ENCODE data around the gene TTC31.
"Not testable (repeated sequence)": the region's sequence is repeated elsewhere in the genome, so short reads cannot be mapped to it uniquely, and the experiment has no call there.

TTC31 gene

DNA sequence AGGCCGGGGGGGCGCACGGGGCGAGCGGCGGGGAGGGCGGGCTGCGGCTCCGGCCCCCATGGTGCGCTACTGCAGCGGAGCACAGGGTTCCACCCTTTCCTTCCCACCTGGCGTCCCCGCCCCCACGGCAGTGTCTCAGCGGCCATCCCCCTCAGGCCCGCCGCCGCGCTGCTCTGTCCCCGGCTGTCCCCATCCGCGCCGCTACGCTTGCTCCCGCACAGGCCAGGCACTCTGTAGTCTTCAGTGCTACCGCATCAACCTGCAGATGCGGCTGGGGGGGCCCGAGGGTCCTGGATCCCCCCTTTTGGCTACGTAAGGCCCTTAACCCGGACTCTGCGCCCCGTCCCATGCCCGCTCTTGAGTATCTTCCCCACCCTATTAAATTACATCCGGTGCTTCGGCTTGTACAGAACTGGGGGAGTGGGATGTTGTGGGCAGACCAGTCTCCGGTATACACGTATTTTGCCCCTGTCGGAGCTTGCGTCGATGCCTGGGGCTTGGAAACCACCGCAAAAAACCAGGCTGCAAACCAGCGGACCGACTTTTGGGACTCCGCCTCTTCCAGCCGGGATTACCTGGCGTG lies 25.2 kb upstream of the TTC31 start:
- DNase-seq, result peak; percentile 51

- peak; percentile 100 for DNase-seq
Observed at GRCh38 chr2:74458132-74458937, 24.5 kb upstream of the TTC31 start, which contains the start of gene WBP1. Gene WBP1 (plus strand): TSS chr2:74458438. CDS start chr2:74458603, 165 bp downstream.

DNA sequence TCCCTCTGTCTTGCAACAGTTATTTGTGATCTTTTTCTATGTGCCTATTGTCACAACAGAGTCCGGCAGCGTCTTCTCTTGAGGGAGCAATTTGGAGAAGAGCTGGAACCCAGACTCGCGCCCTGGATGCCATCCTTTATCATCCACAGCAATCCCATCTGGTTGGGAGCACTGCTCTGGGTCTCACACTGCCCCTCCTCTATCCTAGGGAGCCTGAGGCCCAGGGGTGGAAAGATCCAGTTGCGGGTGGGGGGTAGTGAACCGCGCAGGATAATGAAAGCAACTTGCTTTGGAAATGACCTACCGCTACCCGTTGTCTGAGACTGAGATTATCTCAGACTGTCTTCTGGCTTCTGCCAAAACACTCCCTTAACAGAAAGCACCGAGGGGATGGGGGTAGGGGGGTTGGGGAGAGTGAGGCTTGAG lies 23.9 kb upstream of the TTC31 start:
- DNase-seq, result no peak

- not testable (repeated sequence) for DNase-seq
Observed at GRCh38 chr2:74459503-74460118, 23.3 kb upstream of the TTC31 start.

DNA sequence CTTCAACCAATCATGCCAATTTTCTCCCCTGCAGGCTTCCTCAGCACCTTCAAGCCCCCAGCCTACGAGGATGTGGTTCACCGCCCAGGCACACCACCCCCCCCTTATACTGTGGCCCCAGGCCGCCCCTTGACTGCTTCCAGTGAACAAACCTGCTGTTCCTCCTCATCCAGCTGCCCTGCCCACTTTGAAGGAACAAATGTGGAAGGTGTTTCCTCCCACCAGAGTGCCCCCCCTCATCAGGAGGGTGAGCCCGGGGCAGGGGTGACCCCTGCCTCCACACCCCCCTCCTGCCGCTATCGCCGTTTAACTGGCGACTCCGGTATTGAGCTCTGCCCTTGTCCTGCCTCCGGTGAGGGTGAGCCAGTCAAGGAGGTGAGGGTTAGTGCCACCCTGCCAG lies 22.7 kb upstream of the TTC31 start:
- DNase-seq, result not testable (repeated sequence)

- no peak for DNase-seq
Observed at GRCh38 chr2:74461187-74462053, 21.5 kb upstream of the TTC31 start.

DNA sequence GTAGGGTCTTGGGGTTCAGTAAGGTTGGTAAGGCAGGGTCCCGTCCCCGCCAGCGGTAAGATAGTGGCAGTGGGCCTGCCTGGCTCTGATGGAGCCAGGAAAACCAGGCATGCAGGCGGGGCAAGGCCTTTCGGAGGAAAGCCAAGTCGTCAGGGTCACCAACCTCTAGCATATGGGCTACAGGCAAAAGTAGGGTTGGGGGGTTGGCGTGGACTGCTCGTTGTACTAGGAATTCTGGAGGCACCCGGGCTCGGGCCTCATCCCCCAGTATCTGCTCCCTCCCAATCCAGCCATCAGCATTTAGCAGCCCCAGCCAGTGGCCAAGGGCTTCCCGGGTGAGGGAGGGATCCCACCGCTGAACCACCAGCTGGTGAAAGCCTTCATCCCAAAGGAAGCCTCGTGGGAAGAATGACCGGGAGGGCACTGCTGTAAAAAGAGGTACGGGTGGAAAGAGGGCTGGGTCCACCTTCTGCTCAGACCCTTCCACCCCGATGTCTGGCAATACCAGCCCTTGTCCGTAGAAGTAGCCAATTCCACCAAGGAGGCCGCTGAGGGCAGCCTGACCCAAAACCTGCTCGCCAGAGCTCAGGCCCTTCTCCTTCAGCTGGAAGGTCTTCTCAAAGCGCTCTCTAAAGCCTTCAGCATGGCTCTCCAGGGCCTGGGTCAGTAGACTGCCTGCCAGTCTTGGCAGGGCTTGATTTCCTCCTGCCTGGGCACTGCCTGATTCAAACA lies 20.7 kb upstream of the TTC31 start:
- no peak for DNase-seq

DNA sequence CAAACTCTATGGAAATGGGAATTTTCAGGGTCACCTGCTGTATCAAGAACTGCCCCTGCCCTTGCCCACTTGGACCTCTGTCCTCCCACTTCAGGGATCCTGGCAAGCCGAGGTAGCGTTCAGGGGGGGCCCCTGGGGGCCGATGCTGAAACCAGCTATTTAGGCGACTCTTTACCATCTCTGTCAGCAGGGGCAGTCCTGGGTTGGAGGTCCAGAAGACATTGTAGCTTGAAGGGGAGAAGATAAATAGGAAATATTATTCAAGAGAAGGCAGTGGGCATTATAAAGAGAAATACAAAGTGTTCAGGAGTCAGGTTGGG lies 20.1 kb upstream of the TTC31 start:
- no peak for DNase-seq

DNA sequence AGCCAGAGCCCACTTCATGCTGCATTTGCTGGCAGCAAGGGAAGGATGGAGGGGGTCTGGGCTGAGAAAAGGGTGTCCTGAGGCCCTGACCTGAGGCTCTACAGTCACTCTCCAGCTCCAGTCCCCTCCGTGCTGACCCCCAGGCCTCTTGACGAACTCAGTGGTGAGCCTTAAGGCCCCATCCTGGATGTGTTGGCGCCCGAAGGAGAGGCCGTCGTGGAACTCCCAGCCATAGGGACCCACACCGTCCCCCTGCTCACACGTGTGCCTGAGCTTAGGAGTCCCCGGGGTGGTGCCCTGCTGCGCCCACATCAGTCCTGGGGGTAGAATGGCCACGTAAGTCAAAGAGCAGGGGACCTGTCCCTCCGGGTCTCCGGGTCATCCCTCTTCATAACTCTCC lies 18.5 kb upstream of the TTC31 start:
- DNase-seq, result no peak

DNA sequence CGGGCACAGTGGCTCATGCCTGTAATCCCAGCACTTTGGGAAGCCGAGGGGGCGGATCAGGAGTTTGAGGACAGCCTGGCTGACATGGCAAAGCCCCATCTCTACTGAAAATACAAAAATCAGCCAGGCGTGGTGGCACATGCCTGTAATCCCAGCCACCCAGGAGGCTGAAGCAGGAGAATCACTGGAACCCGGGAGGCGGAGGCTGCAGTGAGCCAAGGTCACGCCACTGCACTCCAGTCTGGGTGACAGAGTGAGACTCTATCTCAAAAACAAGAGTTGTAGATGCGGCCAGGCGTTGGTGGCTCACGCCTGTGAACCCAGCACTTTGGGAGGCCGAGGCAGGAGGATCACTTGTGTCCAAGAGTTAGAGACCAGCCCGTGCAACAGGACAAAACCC lies 12.1 kb upstream of the TTC31 start:
- not testable (repeated sequence) for DNase-seq

DNA sequence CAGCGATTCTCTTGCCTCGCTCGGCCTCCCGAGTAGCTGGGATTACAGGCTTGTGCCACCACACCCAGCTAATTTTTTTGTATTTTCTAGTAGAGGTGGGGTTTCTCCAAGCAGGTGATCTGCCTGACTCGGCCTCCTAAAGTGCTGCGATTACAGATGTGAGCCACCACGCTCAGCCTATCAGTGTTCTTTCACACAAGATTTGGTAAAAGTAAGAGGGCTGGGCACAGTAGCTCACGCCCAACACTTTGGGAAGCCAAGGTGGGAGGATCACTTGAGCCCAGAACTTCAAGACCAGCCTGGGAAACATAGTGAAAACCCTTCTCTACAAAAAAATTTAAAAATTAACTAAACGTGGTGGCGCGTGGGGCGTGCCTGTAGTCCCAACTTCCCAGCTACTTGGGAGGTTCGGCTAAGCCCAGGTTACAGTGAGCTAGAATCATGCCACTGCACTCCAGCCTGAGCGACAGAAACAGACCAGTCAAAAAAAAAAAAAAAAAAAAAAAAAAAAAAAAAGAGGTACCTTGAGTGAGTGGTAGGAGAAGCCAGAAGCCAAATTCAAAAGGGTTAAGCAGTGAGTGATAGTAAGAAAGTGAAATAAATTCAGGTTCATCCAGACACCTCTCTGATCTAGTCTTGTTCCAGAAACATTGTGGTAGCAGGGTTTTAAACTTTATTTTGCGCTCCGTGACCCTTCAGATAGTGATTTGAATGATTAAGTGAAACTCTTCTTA lies 11.4 kb upstream of the TTC31 start:
- no peak for DNase-seq

DNA sequence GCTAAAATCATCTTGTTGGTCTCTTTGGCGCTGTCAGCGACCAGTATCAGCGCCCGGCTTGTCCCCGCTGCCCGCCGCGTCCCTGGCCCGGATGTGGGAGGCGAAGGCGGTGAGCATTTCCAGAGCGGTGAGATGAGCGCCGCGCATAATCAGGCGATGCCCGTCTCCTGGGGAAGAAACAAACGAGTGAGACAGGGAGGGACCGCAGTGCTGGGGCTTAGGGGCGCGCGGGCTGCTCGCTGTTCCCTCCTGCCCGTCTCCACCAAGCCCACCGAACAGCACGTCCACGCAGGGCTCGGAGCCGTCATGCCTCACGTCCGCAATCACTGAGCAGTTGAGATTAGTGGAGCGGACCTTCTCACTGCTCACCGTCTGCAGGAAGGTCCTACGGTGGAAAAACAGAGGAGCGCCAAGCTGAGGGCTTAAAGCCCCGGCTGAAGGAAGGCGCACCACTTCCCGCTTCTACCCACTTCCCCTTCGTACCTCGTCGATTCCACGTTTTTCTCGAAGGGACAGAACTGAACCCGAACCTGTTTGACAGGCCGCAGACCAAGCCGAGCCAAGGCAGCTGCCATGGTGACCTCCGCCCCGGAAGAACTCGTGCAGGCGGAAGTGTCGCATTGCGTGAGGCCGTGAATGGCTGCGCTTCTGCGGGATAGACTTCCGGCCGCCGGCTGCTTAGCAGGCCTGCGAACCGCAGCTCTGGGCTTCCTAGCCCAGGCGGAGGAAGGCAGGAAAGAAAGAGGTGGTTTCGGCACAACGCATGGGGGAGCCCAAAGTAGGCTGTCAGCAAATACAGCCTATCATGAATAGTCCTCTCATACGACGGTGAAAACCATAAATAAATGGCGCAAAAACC lies 10.6 kb upstream of the TTC31 start, which contains the start of gene MRPL53:
Gene MRPL53 (minus strand): TSS at position 595 of the 859 bp plus-strand sequence. CDS start 20 bp downstream, at position 575.
- DNase-seq, result peak; percentile 95

DNA sequence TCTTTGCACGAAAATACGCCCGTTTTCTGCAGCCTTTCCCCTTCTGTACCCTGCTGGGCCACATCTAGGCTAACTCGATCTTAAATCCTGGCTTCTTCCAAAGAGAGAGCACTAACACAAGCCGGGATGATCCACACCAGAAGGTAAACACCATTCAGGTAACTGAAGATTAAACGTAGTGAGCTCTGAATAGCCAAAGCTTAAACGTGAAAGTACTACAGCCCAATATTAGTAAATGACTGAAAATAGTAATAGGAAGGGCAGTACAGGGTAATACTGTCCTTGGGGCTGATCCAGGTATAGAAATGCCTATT lies 10.0 kb upstream of the TTC31 start:
- DNase-seq, result no peak

GRCh38 chr2:74474481-74474880 lies 8.4 kb upstream of the TTC31 start:
- DNase-seq, result no peak

- no peak for DNase-seq
Observed at GRCh38 chr2:74474899-74475298, 8.0 kb upstream of the TTC31 start.

GRCh38 chr2:74481431-74481830 lies 1.4 kb upstream of the TTC31 start:
- DNase-seq, result no peak

DNA sequence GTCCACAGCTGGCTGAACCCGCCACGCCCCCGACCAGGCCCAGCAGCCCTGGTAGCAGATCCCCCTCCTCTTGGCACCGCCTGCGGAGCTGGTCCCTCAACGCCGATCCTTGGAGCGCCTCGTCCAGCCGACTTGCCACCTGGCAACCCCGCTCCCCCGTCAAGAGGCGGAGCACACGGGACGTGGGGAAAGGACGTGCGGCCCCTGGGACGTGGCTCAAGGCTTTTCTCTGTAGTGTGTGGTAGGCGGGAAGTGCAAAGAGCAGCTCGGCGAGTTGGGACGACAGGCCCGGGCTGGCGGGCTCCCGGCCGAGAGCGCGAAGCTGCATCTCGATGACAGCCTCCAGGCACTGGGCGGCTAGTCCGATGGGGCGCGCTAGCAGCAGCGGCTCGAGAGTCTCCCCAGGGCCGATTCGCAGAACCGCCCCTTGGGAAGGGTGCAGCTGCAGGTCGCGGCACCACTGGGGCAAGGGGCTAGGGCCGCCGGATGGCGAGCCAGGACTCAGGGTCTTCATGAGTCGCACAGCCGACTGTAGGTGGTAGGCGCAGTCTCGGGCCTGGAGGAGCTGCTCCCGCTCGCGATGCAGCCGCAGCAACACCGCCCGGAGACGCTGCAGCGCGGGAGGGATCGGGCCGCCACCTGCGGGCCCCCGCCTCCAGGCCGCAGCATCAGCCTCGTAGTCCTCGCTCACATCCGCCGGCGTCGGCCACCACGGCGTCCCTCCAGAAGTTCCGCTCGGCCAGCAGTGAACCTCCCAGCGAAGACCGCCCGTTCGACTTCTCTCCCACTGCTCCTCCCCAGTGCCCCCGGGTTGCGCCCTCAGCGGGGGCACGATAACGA lies 700 bp upstream of the TTC31 start:
- peak; percentile 76 for DNase-seq

GRCh38 chr2:74483675-74484164 lies 839 bp downstream of the TTC31 start:
- not testable (repeated sequence) for DNase-seq

GRCh38 chr2:74486141-74486540 lies 3.3 kb downstream of the TTC31 start:
- DNase-seq, result no peak
